NCI-H146 treated with DMSO at 0.1 percent for 48 hours (cell line): ENCODE results near the gene ROBO1.

Experiments used
- DNase-seq: peaks from one replicate; lab custom pipeline; 2025; ENCODE audit not compliant: unreplicated experiment; lab: John Stamatoyannopoulos, UW

ROBO1 gene

GRCh38 chr3:78861156-78861555, 906.6 kb downstream of the ROBO1 start:
- DNase-seq: no peak

GRCh38 chr3:78860567-78860966, 907.2 kb downstream of the ROBO1 start:
- DNase-seq: no peak

- no peak for DNase-seq
These were observed 908.9 kb downstream of the ROBO1 start for GRCh38 chr3:78858910-78859309.

GRCh38 chr3:78858174-78858573, 909.6 kb downstream of the ROBO1 start:
- DNase-seq: no peak

GRCh38 chr3:78857494-78858111, 910.2 kb downstream of the ROBO1 start:
- DNase-seq: peak; percentile 40

- DNase-seq: no peak
These were observed 911.6 kb downstream of the ROBO1 start for GRCh38 chr3:78856164-78856563.

GRCh38 chr3:78855190-78855589, 912.6 kb downstream of the ROBO1 start:
- no peak for DNase-seq

- no peak for DNase-seq
These were observed 919.2 kb downstream of the ROBO1 start for GRCh38 chr3:78848392-78849288.

GRCh38 chr3:78847603-78848002, 920.2 kb downstream of the ROBO1 start:
- DNase-seq: no peak

GRCh38 chr3:78847203-78847602, 920.6 kb downstream of the ROBO1 start:
- DNase-seq: no peak

- peak; percentile 5 for DNase-seq
These were observed 921.1 kb downstream of the ROBO1 start for GRCh38 chr3:78846718-78847117.

GRCh38 chr3:78845605-78846004, 922.2 kb downstream of the ROBO1 start:
- no peak for DNase-seq

- DNase-seq: peak; percentile 77
These were observed 923.5 kb downstream of the ROBO1 start for GRCh38 chr3:78844307-78844706.

GRCh38 chr3:78839693-78840092, 928.1 kb downstream of the ROBO1 start:
- DNase-seq: peak; percentile 23

GRCh38 chr3:78838362-78838761, 929.4 kb downstream of the ROBO1 start:
- no peak for DNase-seq

- no peak for DNase-seq
These were observed 932.9 kb downstream of the ROBO1 start for GRCh38 chr3:78834910-78835309.

GRCh38 chr3:78832785-78833204, 935.0 kb downstream of the ROBO1 start:
- peak; percentile 77 for DNase-seq

- no peak for DNase-seq
These were observed 936.3 kb downstream of the ROBO1 start for GRCh38 chr3:78831446-78831972.

GRCh38 chr3:78830470-78830869, 937.3 kb downstream of the ROBO1 start:
- DNase-seq: no peak

GRCh38 chr3:78827618-78828017, 940.2 kb downstream of the ROBO1 start:
- DNase-seq: no peak

GRCh38 chr3:78825858-78826215, 942.0 kb downstream of the ROBO1 start:
- DNase-seq: no peak
